GM19099 (cell line): ENCODE data around the gene PDXP.

ENCODE experiments used
- POLR2A ChIP-seq: IDR thresholded peaks from 3 replicates; pipeline ENCODE4 v1.6.1; 2011; ENCODE audit warnings: low read depth; ENCODE audit not compliant: insufficient read length; ENCODE audit errors: extremely low read depth

PDXP gene

DNA sequence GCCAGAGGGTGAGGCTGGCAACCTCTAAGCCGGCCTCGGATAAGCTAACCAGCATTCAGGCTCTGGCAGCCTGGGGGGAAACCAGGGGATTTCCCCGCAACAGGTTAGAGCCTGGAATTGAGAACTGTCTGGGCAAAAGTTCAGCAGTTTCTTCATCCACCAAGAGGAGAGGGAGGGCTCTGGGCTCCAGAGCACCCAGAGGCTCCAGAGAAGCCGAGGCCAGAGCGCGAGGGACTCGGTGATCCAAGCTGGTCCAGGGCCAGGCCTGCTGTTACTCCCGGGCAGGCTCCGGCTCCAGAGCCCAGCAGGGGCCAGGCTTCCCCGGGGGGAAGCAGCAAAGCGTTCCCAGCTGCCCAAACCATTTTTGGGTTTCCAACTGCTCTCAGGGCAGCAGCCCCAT, 32.4 kb upstream of the PDXP start:
- TF ChIP-seq POLR2A = no peak

DNA sequence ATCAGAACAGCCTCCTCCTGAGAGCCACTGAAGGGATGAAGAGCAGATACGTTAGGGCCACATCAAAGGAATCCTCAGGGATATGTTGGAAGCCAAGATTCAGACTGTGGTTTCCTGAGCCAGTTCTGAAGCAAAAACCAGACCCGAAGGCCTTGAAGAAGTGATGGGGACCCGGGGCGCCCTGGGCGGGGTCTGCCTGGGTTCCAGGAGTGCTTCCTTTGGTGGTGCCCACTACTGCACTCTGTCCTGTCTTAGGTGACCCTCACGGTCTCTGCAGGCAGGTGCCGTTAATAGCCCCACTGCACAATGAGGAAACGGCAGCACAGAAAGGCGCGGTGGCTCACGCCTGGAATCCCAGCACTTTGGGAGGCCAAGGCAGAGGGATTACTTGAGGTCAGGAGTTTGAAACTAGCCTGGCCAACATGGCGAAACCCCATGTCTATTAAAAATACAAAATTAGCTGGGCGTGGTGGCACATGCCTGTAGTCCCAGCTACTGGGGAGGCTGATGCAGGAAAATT, 31.9 kb upstream of the PDXP start:
- no peak for TF ChIP-seq POLR2A

DNA sequence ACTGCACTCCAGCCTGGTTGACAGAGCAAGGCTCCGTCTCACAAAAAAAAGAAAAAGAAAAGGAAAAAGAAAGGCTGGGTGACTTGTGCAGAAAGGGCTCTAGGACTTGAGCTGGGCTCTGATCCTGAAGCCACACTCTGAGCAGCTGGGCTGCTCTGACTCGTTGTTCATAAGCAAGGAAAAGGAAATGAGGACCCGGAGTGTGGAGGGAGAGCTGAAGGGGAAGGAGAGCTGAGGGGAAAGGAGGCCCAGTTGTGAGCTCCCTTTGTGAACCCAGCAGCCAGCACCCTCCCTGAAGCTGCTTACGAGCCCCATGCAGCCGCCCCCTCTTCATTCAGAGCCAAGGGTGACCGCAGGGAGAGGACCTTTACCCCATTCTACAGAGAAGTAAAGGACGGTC, 31.4 kb upstream of the PDXP start:
- TF ChIP-seq POLR2A = no peak

DNA sequence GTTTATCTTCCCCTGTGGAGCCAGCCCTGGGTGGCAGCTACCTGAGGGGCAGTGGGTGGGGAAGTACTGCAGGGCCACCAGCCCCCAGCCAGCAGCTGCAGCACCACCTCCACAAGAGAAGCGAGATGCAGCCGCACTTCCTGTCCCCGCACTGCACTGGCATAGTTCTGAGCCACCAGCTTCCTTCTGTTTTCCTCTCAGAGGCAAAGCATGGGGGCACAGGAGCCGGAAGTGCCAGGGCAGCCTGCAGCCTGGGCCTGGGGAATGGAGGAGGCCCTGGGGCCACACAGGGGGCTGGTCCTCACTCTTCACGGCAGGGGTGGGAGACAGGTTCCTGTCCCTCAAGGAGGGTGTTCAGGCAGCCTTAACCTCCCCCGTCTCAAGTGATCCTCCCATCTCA, 31.0 kb upstream of the PDXP start:
- TF ChIP-seq POLR2A = peak; percentile 19

DNA sequence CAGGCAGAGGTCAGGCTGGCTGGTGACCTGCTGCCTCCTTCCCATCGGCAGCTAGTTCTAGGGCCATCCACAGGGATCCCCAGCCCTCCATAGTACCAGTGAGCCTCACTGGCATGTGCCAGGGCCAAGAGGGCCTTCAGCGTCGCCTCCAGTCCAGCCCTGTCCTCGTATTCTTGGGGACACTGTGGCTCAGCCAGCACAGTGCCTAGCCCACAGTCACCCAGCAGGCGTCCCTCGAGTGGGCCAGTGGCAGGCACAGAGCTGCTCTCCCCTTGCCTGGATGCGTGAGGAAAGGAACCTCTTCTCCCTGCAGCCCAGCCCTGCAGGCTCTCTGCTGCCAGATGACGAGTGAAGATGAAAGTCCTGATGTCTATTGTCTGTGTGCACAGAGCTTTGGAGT, 29.7 kb upstream of the PDXP start:
- TF ChIP-seq POLR2A = no peak

DNA sequence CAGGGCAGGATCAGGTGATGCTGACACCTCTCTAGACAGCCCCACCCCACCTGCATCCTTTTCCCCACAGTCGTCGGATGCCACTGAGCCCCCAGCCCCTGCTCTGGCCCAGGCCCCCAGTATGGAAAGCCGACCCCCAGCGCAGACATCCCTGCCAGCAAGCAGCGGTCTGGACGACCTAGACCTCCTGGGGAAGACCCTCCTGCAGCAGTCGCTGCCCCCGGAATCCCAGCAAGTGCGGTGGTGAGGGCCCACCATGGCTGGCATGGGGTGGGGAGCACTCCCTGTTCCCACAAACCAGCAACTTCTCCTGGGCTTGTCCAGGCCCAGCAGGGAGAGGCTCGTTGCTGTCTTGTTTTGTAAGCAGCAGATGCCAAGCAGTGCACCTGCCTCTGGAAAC, 28.6 kb upstream of the PDXP start:
- TF ChIP-seq POLR2A = no peak

DNA sequence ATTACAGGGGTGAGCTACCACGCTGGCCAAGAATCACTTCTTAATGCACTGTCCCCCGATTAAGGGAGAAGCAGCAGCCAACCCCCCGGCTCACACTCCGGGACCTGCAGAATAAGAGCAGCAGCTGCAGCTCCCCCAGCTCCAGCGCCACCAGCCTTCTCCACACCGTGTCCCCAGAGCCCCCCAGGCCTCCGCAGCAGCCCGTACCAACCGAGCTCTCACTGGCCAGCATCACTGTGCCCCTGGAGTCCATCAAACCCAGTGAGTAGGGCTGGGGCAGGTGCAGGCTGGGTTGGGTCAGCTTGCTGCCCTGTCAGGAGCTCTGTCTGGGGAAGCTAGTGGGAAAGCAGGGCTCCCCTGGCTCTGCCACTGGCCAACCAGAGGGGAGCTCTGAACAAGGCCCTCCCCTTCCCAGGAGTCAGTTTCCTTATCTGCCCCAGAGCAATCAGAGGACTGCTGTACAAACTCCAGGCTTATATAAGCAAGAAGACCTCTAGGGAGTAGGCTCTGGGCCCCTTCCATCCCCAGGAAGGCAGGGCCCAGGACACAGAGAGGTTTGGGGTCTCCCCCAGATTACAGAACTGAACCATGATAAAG, 27.6 kb upstream of the PDXP start:
- no peak for TF ChIP-seq POLR2A

DNA sequence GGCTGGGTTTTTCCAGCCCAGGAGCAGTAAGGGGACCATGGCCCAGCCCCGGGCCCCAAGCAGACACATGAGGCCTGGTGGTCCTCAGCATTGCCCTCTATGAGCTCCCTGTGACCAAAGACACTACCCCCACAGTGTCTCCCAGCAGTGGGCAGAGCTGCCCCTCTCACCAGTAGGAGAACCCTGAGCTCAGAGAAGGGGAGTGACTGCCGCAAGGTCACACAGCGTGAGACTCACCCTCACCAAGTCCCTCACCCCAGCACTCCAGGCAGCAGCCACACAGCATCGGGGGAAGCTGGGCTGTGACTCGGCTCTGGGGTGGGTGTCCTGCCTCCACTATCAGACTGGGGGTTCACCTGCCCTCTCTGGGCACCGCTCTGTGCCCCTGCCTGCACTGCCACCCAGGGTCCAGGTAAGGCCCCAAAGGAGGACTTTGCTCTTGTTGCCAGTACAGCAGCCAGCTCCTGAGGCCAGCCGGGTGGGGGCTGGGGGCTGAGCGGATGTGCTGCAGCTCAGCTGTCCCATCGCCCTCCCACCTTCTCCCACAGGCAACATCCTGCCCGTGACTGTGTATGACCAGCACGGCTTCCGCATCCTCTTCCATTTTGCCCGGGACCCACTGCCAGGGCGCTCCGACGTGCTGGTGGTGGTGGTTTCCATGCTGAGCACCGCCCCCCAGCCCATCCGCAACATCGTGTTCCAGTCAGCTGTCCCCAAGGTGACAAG, 26.9 kb upstream of the PDXP start:
- no peak for TF ChIP-seq POLR2A

DNA sequence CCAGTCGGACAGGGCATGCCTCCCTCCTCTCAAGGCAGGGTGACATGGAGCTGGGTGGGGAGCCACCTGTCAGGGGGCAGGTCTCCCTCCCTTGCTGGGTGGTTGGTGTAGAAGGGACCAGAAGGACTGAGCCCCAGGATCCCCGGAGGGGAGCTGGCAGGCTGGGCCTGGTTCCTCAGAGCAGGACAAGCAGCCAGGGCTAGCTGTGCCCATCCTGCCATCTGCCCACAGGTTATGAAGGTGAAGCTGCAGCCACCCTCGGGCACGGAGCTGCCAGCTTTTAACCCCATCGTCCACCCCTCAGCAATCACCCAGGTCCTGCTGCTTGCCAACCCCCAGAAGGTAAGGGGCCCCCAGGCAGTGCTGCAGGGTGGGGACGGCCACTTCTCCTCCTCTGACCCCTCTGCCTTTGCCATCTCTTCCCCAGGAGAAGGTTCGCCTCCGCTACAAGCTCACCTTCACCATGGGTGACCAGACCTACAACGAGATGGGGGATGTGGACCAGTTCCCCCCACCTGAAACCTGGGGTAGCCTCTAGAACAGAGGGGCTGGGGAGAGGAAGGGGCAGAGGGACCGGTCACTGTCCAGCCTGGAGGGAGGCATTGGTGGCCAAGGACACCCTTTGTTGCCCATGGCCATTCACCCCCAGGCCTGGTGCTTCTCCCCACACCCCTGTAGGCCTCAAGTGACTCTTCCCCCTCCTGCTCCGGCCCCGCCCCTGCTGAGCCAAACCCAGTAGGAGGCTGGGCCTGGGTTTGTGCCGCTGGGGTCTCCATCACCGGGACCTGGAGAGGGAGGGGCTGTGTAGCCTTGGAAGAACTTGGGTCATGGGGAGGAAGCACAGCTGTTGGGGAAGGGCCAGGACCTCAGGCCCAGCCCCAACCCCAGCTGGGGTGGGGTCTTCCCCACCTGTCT, 26.1 kb upstream of the PDXP start:
- no peak for TF ChIP-seq POLR2A

DNA sequence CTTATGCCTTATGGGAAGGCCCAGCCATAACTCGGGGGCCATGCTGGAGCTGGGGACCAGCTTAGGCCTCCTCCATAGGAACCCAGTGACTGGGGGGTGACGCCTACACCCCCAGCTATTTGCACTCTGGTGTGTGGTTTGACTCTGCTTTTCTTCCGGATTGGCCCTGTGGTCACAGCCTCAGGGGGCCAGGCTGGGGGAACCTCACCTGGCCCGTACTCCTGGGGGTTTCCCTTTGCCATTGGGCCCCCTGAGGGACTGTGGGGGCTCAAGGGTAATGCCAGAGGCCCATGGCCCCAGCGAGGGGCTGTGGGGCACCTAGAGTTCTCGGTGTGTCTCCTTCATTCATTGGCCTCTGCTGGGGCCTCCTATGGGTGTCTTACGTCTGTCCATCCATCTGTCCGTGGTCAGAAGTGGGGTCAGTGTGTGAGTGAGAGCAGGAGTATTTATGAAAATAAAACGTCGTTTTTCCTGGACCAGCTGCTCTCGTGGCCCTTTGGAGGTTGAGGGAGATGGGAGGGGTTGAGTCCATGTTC, 25.4 kb upstream of the PDXP start:
- TF ChIP-seq POLR2A = peak; percentile 33

DNA sequence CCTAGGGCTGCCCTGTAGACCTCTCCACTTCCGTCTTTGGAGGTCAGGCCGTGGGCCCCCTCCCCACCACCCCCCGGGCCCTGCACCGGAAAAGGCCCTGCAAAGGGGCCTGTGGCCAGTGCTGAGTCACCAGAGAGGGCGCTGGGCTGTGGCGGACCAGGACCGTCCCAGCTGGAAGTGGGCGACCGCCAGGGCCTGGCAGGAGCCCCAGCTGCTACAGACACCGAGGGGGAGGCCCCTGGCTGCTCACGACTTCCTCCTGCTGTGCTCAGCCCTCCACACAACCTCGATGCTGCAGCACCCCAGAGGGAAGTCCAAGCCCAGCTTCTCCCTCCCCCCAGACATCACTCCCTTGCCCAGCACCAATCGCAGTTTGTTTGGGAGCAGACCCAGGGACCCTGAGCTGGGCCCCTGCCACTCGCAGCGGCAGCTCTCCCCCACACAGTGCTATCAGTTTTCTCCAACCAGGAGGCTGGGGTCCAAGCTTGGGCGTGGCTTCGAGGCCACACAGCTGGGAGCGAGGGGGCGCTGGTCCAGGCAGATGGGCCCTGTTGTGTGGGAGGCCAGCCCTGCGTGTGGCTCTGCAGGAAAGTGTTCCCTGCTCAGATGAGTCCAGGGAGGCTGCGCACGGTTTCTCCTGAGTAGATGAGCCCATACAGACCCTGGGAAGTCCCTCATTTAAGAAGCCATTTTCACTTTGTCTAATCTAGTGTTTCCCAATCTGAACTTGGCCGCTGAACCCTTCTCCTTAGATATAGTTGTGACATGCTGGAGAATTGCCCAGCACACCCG, 24.7 kb upstream of the PDXP start:
- TF ChIP-seq POLR2A = peak; percentile 45

DNA sequence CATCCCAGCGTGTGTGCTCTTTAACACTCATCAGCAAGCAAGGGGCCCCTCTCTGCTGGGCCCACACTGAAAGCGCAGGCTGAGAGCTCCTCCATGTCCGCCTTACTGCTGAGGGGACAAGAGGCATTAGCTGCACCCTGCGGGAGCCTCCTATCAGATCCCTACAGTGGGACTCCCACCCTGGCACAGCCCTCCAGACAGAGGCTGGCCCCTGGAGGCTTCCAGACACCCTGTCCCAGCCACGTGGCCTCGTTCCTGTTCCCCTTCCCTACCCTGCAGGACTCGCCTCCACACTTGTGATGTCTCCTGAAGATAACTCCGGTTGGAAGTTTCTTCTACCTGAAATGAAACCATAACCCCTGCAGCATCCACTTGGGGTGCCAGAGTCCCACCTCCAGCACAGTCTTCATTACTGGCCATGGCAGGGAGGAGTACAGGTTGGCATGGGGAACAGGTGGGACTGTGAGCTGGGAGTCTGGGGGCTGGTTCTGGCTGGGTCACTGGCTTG, 24.1 kb upstream of the PDXP start:
- TF ChIP-seq POLR2A = peak; percentile 34

DNA sequence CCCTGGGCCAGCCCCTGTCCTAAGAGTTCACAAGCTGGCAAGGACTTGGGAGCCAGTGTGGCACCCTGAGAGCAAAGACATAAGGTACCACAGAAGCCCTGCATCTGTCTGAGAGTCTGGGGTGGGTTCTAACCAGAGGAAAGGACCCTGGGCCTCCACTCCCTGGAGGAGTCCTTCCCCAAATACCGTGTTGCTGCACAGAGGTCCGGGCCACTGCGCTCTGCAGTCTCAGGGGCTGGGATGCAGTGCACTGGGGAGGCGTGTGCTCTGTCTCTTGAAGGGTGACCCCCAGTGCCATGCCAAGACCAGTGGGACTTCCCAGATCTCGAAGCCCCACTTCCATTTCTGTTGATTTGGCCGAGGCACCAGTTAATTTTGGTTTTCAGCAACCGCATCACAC, 23.4 kb upstream of the PDXP start:
- no peak for TF ChIP-seq POLR2A

DNA sequence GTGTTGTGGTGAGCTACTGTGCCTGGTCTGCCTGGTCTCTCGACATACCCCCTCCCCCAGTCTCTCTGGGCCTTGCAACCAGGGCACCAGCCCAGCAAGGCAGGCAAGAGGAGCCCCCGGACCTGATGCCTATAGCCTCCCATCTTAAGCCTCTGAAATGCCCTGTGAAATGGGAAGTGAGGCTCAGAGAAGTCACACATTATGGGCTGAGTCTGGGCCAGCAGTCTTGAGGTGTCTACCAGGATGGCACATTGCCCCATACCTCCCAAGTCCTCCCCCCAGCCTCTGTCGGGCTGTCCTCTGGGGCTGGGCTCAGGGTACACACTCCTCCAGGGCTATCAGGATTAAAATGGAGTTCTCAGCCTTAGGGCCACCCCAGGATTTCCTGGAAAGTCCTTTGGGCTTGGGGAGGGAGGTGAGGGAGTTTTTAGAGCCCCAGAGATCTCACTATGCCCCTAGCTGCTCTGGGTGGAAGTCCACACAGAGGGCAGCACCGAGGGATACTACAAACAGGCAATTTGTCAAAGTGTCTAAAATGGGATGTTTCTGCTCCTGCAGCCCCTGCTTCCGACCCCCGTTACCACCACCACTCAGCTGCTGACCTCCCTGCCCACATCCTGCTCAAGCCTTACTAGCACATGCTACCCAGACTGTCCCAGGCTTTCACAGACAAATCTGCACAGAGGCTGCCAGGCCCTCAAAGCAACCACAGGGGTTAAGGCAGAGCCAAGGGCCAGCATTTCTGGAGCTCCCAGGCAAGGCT, 22.2 kb upstream of the PDXP start:
- TF ChIP-seq POLR2A = no peak

DNA sequence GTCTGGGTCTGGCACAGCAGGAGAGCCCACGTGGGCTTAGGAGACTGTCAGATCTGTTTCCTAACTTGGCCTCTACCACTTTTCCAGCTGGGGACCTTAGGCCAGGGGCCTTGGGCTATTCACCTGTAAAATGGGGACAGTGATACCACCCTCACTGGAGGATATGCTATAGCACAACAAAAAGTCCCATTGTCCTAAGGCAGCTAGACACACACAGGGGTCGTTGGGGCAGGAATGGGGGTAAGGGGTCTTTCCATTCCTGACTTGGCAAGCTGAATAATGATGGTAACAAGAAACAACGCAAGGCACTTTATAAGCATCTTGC, 21.6 kb upstream of the PDXP start:
- TF ChIP-seq POLR2A = no peak
